Esophagus squamous epithelium (tissue), 4 donors: ENCODE measurements around the gene ARF4.

Experiments used
- POLR2A ChIP-seq, 4 donors: fragments of 450-650 bp; IDR thresholded peaks; one replicate each; pipeline ENCODE4 v1.6.1; 2017; ENCODE audit warnings: antibody characterized with exemption in 4 of 4, mild to moderate bottlenecking in 4 of 4, moderate library complexity in 3 of 4
- TF ChIP-seq, protein P1 (sequence below), 6 experiments: fragments of 450-650 bp in 4 of 6; fragments of 200-600 bp in 2 of 6; sonication (generic) in 2 of 6; IDR thresholded peaks; one replicate each; pipeline ENCODE4 v1.5.1; 2016 to 2019; ENCODE audit warnings: antibody characterized with exemption in 6 of 6, mild to moderate bottlenecking in 4 of 6, moderate library complexity in 4 of 6

DNA sequence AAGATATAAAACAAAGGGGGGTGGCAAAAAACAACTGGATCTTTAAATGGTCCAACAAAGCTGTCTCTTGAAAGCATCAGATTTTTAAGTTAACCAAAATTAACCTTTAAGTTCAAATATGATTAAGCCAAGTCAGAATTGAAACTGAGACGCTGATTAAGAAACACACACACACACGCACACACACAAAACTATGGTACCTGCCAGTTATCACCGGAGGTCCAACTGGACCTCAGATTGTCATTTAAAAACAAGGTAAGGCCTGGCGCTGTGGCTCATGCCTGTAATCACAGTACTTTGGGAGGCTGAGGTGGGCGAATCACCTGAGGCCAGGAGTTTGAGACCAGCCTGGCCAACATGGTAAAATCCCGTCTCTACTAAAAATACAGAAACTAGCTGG, 10.4 kb downstream of the ARF4 start:
- TF ChIP-seq, protein P1, sequence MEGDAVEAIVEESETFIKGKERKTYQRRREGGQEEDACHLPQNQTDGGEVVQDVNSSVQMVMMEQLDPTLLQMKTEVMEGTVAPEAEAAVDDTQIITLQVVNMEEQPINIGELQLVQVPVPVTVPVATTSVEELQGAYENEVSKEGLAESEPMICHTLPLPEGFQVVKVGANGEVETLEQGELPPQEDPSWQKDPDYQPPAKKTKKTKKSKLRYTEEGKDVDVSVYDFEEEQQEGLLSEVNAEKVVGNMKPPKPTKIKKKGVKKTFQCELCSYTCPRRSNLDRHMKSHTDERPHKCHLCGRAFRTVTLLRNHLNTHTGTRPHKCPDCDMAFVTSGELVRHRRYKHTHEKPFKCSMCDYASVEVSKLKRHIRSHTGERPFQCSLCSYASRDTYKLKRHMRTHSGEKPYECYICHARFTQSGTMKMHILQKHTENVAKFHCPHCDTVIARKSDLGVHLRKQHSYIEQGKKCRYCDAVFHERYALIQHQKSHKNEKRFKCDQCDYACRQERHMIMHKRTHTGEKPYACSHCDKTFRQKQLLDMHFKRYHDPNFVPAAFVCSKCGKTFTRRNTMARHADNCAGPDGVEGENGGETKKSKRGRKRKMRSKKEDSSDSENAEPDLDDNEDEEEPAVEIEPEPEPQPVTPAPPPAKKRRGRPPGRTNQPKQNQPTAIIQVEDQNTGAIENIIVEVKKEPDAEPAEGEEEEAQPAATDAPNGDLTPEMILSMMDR (IDR thresholded peaks at IDR 0.05) = no peak
- TF ChIP-seq POLR2A (IDR thresholded peaks at IDR 0.05) = no peak
